ENCODE data around the gene KCNQ1. TPM values are rescaled to one million over a fixed set of nuclear protein-coding genes. Genes with fewer than 3 reads are reported as not detected.

KCNQ1 gene
- total RNA-seq, 4 donors from 2014 or later, result 2.6 to 12.7 (median 4.9) TPM

- Histone ChIP-seq H3K27ac (no peak overlapping the region), H3K4me3 (no peak overlapping the region), H3K4me1 (no peaks in the 10 kb centered on the region), H3K9me3 (peaks cover 0 to 4% (median 0%) of the 10 kb centered on the region in 3 donors), H3K36me3 (no peaks in the 10 kb centered on the region), H3K27me3 (no peaks in the 10 kb centered on the region)
- ATAC-seq, result no peak
- 94% methylated on average over 12 of the region's 12 CpGs; no CpG with 5 or more reads in 1 of the 2 donors for WGBS, 2 donors (ENCODE audit: low coverage in 1 of 2)
- TF ChIP-seq, protein P1, sequence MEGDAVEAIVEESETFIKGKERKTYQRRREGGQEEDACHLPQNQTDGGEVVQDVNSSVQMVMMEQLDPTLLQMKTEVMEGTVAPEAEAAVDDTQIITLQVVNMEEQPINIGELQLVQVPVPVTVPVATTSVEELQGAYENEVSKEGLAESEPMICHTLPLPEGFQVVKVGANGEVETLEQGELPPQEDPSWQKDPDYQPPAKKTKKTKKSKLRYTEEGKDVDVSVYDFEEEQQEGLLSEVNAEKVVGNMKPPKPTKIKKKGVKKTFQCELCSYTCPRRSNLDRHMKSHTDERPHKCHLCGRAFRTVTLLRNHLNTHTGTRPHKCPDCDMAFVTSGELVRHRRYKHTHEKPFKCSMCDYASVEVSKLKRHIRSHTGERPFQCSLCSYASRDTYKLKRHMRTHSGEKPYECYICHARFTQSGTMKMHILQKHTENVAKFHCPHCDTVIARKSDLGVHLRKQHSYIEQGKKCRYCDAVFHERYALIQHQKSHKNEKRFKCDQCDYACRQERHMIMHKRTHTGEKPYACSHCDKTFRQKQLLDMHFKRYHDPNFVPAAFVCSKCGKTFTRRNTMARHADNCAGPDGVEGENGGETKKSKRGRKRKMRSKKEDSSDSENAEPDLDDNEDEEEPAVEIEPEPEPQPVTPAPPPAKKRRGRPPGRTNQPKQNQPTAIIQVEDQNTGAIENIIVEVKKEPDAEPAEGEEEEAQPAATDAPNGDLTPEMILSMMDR (IDR thresholded peaks at IDR 0.05), result no peak
- TF ChIP-seq POLR2AphosphoS5 (IDR thresholded peaks at IDR 0.05) (no peak), EP300 (IDR thresholded peaks at IDR 0.05) (no peak)
These were observed 308.1 kb downstream of the KCNQ1 start for GRCh38 chr11:2752923-2753322.

GRCh38 chr11:2754008-2754407 lies 309.2 kb downstream of the KCNQ1 start:
- peaks cover 0 to 4% (median 0%) of the 10 kb centered on the region in 3 donors for H3K9me3 ChIP-seq
- no peaks in the 10 kb centered on the region for H3K27me3 ChIP-seq
- ATAC-seq, result no peak
- no peaks in the 10 kb centered on the region for H3K36me3 ChIP-seq
- H3K4me1 ChIP-seq, result no peaks in the 10 kb centered on the region
- H3K4me3 ChIP-seq, result no peak overlapping the region
- 87 to 100% methylated on average over 1 to 2 of the region's 2 CpGs for WGBS, 2 donors (ENCODE audit: low coverage in 1 of 2)
- H3K27ac ChIP-seq, result no peak overlapping the region
- TF ChIP-seq POLR2AphosphoS5 (IDR thresholded peaks at IDR 0.05), result no peak
- no peak for TF ChIP-seq EP300 (IDR thresholded peaks at IDR 0.05)
- TF ChIP-seq, protein P1 (IDR thresholded peaks at IDR 0.05), result no peak
- no peak for TF ChIP-seq POLR2A (IDR thresholded peaks at IDR 0.05)

DNA sequence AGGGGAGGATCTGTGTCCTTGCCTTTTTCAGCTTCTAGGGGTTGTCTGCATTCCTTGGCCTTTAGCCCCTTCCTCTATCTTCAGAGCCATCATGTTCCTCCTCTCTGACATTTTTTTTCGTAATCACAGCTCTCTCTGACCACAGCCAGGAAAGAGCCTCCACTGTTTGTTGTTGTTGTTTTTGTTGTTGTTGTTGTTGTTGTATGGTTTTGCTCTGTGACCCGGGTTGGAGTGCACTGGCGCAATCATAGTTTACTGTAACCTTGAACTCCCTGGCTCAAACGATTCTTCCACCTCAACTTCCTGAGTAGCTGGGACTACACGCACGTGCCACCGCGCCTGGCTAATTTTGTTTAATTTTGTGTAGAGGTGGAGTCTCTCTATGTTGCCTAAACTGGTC lies 310.3 kb downstream of the KCNQ1 start:
- no peak overlapping the region for H3K27ac ChIP-seq
- no peaks in the 10 kb centered on the region for H3K27me3 ChIP-seq
- no peaks in the 10 kb centered on the region for H3K36me3 ChIP-seq
- no peak overlapping the region for H3K4me3 ChIP-seq
- no peak for ATAC-seq
- H3K4me1 ChIP-seq, result no peaks in the 10 kb centered on the region
- WGBS, 2 donors (ENCODE audit: low coverage in 1 of 2), result 91 to 97% methylated on average over 6 to 7 of the region's 8 CpGs
- peaks cover 0 to 4% (median 0%) of the 10 kb centered on the region in 3 donors for H3K9me3 ChIP-seq
- TF ChIP-seq EP300 (IDR thresholded peaks at IDR 0.05) (no peak), POLR2AphosphoS5 (IDR thresholded peaks at IDR 0.05) (no peak), POLR2A (IDR thresholded peaks at IDR 0.05) (no peak)
- TF ChIP-seq, protein P1 (IDR thresholded peaks at IDR 0.05), result no peak

DNA sequence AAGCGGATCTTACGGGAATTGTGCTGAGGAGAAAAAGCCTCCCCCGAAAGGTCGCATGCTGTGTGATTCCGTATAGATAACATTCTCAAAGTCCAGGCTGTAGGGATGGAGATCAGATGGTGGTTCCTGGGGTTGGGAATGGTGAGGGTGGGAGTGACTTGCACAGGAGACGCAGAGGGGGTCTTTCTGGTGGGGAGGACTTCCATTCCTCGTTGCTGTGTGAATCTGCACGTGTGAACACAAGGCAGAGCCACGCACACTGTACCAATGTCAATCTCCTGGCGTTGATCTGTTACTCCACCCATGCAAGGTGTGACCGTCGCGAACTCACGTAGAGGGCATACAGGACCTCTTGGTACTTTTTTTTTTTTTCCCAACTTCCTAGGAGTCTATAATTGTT lies 313.9 kb downstream of the KCNQ1 start:
- peaks cover 0 to 4% (median 0%) of the 10 kb centered on the region in 3 donors for H3K9me3 ChIP-seq
- no peak overlapping the region for H3K27ac ChIP-seq
- WGBS, 2 donors (ENCODE audit: low coverage in 1 of 2), result 91% methylated on average over 8 to 10 of the region's 14 CpGs
- no peak for TF ChIP-seq POLR2A (IDR thresholded peaks at IDR 0.05)
- no peak for ATAC-seq
- H3K4me3 ChIP-seq, result no peak overlapping the region
- no peaks in the 10 kb centered on the region for H3K36me3 ChIP-seq
- H3K4me1 ChIP-seq, result no peaks in the 10 kb centered on the region
- no peaks in the 10 kb centered on the region for H3K27me3 ChIP-seq

DNA sequence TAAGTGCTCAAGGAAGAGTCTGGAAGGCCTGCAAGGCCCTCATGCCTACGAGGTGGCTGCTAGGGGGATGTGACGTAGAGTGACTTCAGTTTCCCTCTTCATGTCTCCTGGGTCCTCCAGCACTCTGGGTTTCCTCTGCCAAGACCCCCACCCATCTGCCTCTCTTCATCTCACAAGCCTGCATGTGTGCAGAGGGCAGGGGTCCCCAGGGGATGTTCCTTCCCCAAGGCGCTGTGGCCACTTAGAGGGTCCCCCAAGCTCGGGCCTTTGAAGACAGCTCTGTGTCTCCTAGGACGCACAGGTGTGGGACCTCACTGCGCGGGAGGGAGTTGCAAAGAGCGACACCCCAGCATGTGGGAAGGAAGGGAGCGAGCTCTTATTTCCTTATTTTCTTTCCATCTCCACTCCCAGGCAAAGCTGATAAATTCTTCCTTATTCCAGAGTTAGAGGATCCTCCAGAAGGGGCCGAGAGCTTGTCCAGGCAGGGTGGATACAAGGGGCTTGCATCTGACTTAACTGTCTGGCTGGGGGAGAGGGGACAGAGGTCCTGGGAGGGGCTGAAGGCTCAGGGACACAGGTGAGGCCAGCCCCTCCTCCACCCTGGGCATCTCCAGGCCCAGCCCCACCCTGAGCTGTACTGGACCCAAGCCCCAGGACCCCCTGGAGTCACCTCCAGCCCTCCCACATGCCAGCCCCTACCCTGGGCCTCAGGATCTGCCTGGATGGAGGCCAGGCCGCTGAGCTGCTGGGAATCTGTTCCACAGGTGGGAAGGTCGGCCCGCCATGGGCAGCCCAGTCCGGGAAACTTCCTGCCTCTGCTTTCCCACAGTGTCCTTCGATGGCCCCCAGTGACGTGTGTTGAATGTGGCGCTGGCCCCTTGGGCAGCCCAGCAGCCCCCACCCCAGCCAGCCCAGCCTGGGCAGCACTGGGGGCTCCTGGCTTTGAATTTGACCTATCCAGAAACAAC lies 314.7 kb downstream of the KCNQ1 start:
- no peak overlapping the region for H3K27ac ChIP-seq
- ATAC-seq, result no peak
- no peaks in the 10 kb centered on the region for H3K27me3 ChIP-seq
- H3K4me1 ChIP-seq, result no peaks in the 10 kb centered on the region
- no peaks in the 10 kb centered on the region for H3K36me3 ChIP-seq
- no peak overlapping the region for H3K4me3 ChIP-seq
- TF ChIP-seq POLR2A (IDR thresholded peaks at IDR 0.05), result no peak
- no peak for TF ChIP-seq POLR2AphosphoS5 (IDR thresholded peaks at IDR 0.05)
- TF ChIP-seq, protein P1 (IDR thresholded peaks at IDR 0.05), result no peak
- TF ChIP-seq EP300 (IDR thresholded peaks at IDR 0.05), result no peak
- WGBS, 2 donors (ENCODE audit: low coverage in 1 of 2), result 80 to 82% methylated on average over 1 to 4 of the region's 17 CpGs
- H3K9me3 ChIP-seq, result peaks cover 0 to 4% (median 0%) of the 10 kb centered on the region in 3 donors

All from gastroesophageal sphincter (tissue), 4 donors.